Karpas-422 (cell line): ENCODE results near the gene MCC. TPM values are rescaled to one million over a fixed set of nuclear protein-coding genes. Genes with fewer than 3 reads are reported as not detected.

Experiments used
- DNase-seq: peaks from one replicate; pipeline ENCODE4 v3.0.0-alpha.2; 2015
- H2AFZ ChIP-seq: fragments of 200-600 bp; sonication (generic); 2 replicates; pipeline ENCODE4 v1.6.1; 2014; ENCODE audit warnings: antibody characterized with exemption, low read length, mixed read lengths
- H3K27ac ChIP-seq: fragments of 200-600 bp; sonication (generic); 2 replicates; pipeline ENCODE4 v1.5.1; 2014; ENCODE audit warnings: mild to moderate bottlenecking, low read length, moderate library complexity
- H3K27me3 ChIP-seq: fragments of 200-600 bp; sonication (generic); 2 replicates; pipeline ENCODE4 v1.6.1; 2014; ENCODE audit warnings: low read length, mixed read lengths
- H3K36me3 ChIP-seq: fragments of 200-600 bp; sonication (generic); 2 replicates; pipeline ENCODE4 v1.6.1; 2014; ENCODE audit warnings: low read length, mixed read lengths; ENCODE audit not compliant: insufficient read depth
- H3K4me1 ChIP-seq: fragments of 200-600 bp; sonication (generic); 2 replicates; pipeline ENCODE4 v1.6.1; 2014; ENCODE audit warnings: mild to moderate bottlenecking, low read length, mixed read lengths
- H3K4me2 ChIP-seq: fragments of 200-600 bp; sonication (generic); 2 replicates; pipeline ENCODE4 v1.6.1; 2014; ENCODE audit warnings: low read length, low read depth, mild to moderate bottlenecking; ENCODE audit not compliant: poor library complexity, severe bottlenecking
- H3K4me3 ChIP-seq: fragments of 200-600 bp; sonication (generic); 2 replicates; pipeline ENCODE4 v1.5.1; 2014; ENCODE audit warnings: mild to moderate bottlenecking, antibody characterized with exemption, low read length, mixed read lengths
- H3K79me2 ChIP-seq: fragments of 200-600 bp; sonication (generic); 2 replicates; pipeline ENCODE4 v1.6.1; 2014; ENCODE audit warnings: mild to moderate bottlenecking, low read length, mixed read lengths
- H3K9ac ChIP-seq: fragments of 200-600 bp; sonication (generic); 2 replicates; pipeline ENCODE4 v1.6.0; 2014; ENCODE audit warnings: low read length
- H3K9me2 ChIP-seq: fragments of 200-600 bp; sonication (generic), shearing (Covaris generic); replicated peaks from 2 replicates; pipeline ENCODE4 v1.6.0; 2014; ENCODE audit warnings: mild to moderate bottlenecking, low read length, moderate library complexity; ENCODE audit not compliant: insufficient read depth
- H3K9me3 ChIP-seq: fragments of 300-700, 200-600 bp; sonication (generic); 2 replicates; pipeline ENCODE4 v1.6.1; 2014; ENCODE audit warnings: low read length, mixed read lengths
- H4K20me1 ChIP-seq: fragments of 200-600 bp; sonication (generic); 2 replicates; pipeline ENCODE4 v1.6.1; 2014; ENCODE audit warnings: mild to moderate bottlenecking, antibody characterized with exemption, low read length, low read depth; ENCODE audit not compliant: insufficient read depth
- total RNA-seq: library from RNA; depleted of rRNA; stranded (reverse); fragments of >200 nt; shearing (Covaris generic); gene quantifications from 2 replicates; pipeline ENCODE4 v1.2.3, GENCODE V29; 2014; ENCODE audit warnings: low replicate concordance

Gene MCC
- total RNA-seq, 1 experiment from 2014 or later: 5.5 TPM

DNA sequence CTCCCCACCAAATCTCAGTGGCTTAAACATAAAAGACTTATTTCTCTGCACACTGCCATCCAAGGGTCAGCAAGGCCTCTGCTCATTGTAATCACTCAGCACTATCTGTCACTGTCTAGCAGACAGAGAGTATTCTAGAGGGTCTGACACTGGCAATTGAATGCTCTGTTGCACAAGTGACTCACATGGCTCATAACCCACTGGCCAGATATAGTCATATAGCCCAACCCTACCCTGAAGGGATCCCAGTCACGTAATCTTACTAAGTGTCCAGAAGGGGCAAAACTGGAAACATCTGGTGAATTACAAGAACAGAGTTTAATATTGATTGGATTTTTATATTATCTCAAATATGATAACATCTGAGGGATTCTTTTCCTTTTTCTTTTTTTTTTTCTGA is 134.2 kb downstream of the MCC start:
- H3K4me3 ChIP-seq: no peak overlapping the region
- H3K9me3 ChIP-seq: no peaks in the 10 kb centered on the region
- H3K4me2 ChIP-seq: no peak overlapping the region
- no peaks in the 10 kb centered on the region for H3K36me3 ChIP-seq
- no peaks in the 10 kb centered on the region for H3K4me1 ChIP-seq
- no peaks in the 10 kb centered on the region for H3K79me2 ChIP-seq
- H4K20me1 ChIP-seq: no peaks in the 10 kb centered on the region
- H3K27ac ChIP-seq: no peak overlapping the region
- no peak overlapping the region for H2AFZ ChIP-seq
- H3K27me3 ChIP-seq: no peaks in the 10 kb centered on the region
- H3K9me2 ChIP-seq: no peaks in the 10 kb centered on the region
- no peak for DNase-seq
- no peak overlapping the region for H3K9ac ChIP-seq

DNA sequence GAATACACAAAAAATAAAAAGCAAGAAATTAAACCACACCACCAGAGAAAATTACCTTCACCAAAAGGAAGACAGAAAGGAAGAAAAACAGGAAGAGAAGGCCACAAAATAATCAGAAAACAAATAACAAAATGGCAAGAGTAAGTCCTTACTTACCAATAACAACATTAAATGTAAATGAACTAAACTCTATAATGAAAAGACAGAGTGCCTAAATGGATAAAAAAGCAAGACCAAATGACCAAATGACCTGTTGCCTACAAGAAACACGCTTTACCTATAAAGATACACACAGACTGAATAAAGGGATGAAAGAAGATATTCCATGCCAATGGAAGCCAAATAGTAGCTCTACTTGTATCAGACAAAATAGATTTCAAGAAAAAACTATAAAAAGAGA is 140.7 kb downstream of the MCC start:
- H3K27ac ChIP-seq: no peak overlapping the region
- H3K9me2 ChIP-seq: no peaks in the 10 kb centered on the region
- no peak overlapping the region for H3K4me3 ChIP-seq
- H2AFZ ChIP-seq: no peak overlapping the region
- H4K20me1 ChIP-seq: no peaks in the 10 kb centered on the region
- H3K36me3 ChIP-seq: no peaks in the 10 kb centered on the region
- no peaks in the 10 kb centered on the region for H3K27me3 ChIP-seq
- H3K9ac ChIP-seq: no peak overlapping the region
- DNase-seq: no peak
- no peak overlapping the region for H3K4me2 ChIP-seq
- no peaks in the 10 kb centered on the region for H3K4me1 ChIP-seq
- H3K9me3 ChIP-seq: no peaks in the 10 kb centered on the region
- H3K79me2 ChIP-seq: no peaks in the 10 kb centered on the region

DNA sequence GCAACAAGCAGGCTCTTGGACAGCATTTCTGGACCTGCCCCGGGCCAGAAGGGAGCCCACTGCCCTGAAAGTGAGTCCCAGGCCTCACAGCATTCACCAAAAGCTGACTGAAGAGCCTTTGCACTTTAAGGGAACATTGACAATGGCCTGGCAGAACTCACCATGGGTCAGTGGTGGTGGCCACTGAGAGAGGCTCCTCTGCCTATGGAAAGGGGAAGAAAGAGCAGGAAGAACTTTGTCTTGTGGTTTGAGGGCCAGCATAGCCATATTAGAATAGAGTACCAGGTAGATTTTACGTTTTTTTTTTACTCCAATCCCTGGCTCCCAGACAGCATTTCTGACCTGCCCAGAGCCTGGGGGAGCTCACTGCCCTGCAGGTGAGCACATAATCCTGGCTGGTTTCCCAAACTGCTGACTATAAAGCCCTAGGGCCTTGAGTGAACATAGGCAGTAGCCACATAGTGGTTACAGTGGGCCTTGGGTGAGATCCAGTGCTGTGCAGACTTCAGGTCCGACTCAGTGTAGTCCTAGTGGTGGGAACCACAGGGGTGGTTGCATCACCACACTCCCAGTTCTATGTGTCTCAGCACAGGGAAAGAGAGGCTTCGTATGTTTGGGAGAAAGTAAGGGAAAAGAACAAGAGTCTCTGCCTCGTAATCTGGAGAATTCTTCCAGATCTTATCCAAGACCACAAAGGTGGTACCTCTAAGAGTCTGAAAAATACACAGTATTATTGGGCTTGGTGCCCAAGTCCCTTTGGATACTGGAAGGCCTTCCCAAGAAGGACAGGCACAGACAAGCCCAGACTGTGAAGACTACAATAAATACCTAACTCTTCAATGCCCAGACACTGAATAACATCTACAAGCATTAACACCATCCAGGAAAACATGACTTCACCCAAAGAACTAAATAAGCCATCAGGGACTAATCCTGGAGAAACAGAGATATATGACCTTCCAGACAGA is 143.0 kb downstream of the MCC start:
- H3K36me3 ChIP-seq: no peaks in the 10 kb centered on the region
- H3K79me2 ChIP-seq: no peaks in the 10 kb centered on the region
- no peak overlapping the region for H3K4me2 ChIP-seq
- no peak overlapping the region for H2AFZ ChIP-seq
- H3K9me3 ChIP-seq: no peaks in the 10 kb centered on the region
- no peaks in the 10 kb centered on the region for H3K4me1 ChIP-seq
- H3K27me3 ChIP-seq: no peaks in the 10 kb centered on the region
- no peak for DNase-seq
- H3K4me3 ChIP-seq: no peak overlapping the region
- no peaks in the 10 kb centered on the region for H4K20me1 ChIP-seq
- no peak overlapping the region for H3K27ac ChIP-seq
- no peaks in the 10 kb centered on the region for H3K9me2 ChIP-seq
- no peak overlapping the region for H3K9ac ChIP-seq

DNA sequence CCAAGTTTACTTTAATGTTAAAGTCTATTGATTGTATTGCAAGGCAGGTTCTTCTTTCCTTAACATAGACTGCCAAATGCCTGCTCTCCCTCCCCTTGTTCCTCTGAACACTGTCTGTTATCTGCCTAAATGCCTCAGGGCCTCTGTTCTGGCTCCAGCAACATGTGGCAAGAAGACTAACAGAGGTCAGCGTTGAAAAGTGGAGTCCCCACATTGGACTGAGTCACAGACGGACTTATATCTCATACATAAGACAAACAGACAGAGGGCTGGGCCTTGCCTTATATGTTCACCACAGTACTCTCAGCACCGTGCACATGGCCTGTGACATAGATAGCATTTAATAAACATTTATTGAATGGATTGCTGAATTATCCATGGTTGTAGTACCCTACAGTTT is 144.9 kb downstream of the MCC start:
- Histone ChIP-seq H3K4me3 (no peak overlapping the region), H3K79me2 (no peaks in the 10 kb centered on the region), H3K9ac (no peak overlapping the region), H4K20me1 (no peaks in the 10 kb centered on the region), H2AFZ (no peak overlapping the region), H3K4me2 (no peak overlapping the region), H3K36me3 (no peaks in the 10 kb centered on the region), H3K27ac (no peak overlapping the region), H3K9me3 (no peaks in the 10 kb centered on the region), H3K27me3 (no peaks in the 10 kb centered on the region), H3K4me1 (no peaks in the 10 kb centered on the region), H3K9me2 (no peaks in the 10 kb centered on the region)
- DNase-seq: no peak

DNA sequence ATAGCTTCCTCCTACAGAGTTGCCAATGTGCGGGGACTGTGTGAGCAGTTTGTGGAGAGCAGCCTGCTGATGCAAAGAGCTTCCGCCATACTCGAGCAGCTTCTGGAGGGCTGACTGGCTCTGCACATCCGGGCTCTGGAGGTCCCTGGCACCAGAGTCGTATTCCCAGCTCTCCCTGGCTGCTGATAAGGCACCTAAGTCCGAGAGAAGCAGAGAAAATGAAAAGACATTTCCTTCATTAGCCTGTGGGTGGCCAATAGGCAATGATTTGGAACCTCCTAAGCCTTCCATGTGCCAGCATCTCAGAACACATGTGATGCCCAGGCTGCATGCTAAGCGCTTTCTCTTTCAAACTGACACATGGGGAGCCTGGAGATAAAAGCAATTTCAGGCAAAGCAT is 147.7 kb downstream of the MCC start:
- Histone ChIP-seq H3K4me3 (no peak overlapping the region), H3K9me3 (no peaks in the 10 kb centered on the region), H3K9ac (no peak overlapping the region), H3K4me1 (no peaks in the 10 kb centered on the region), H3K9me2 (no peaks in the 10 kb centered on the region), H4K20me1 (no peaks in the 10 kb centered on the region), H3K27me3 (no peaks in the 10 kb centered on the region), H3K4me2 (no peak overlapping the region), H3K79me2 (no peaks in the 10 kb centered on the region), H3K27ac (no peak overlapping the region), H2AFZ (no peak overlapping the region), H3K36me3 (no peaks in the 10 kb centered on the region)
- no peak for DNase-seq

DNA sequence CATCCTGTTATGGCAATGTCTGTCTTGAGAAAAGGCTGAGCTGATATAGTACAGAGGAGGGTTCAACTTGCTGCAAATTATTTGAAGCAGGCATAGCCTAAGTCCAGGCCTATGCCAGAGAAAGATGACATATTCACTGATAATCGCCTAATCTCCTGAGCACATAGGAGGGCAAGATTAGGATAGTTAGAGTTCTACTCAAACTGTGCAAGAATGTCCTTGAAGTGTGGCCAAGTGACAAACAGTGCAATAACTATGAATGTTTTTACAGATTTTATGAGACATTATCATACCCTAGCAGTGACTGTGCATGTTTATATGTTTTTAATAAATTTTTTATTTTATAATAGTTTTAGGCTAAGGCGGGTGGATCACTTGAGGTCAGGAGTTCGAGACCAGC is 149.6 kb downstream of the MCC start:
- DNase-seq: no peak
- Histone ChIP-seq H3K27ac (no peak overlapping the region), H3K36me3 (no peaks in the 10 kb centered on the region), H3K9ac (no peak overlapping the region), H3K27me3 (no peaks in the 10 kb centered on the region), H3K4me2 (no peak overlapping the region), H2AFZ (no peak overlapping the region), H3K9me3 (no peaks in the 10 kb centered on the region), H4K20me1 (no peaks in the 10 kb centered on the region), H3K79me2 (no peaks in the 10 kb centered on the region), H3K9me2 (no peaks in the 10 kb centered on the region), H3K4me3 (no peak overlapping the region), H3K4me1 (no peaks in the 10 kb centered on the region)

DNA sequence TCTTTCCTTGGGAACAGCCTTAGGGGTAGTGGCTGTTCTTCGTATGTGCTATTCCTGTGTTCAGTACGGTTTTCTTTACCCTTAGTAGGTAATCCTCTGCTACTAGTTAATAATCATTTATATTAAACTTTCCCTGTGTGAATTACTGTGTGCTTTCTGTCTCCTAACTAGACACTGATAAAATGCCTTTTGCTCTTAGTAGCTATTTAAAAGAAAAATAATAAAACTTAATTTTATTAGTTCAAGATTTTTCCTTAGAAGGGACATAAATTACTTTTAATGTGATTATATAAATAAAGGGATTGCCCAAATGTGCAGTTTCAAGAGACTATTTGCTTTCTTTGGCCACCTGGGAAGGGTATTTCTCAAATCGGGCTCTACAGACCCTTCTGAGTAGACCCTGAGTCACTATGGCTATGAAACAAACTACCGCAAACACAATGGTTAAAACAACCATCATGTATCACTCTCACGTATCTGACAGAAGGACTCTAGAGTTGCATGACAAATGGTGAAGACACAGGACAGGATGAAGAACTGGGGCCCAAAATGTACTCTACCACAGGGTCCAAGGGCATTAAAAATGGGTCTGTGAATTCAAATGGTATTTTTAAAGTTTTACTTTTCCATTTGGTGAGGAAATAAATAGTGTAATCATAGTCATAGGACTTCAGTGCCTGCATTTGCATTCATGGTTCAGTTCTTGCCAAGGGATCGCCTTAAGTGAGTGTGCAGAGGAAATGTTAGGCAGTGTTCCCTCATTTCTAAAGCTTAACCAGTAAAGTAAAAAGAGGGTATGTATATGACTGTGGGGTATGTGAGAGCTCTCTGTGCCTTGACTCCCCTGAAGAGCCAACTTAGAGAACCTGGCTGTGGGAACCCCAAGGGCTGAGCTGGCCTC is 150.5 kb downstream of the MCC start:
- no peaks in the 10 kb centered on the region for H3K9me2 ChIP-seq
- no peak overlapping the region for H3K27ac ChIP-seq
- no peaks in the 10 kb centered on the region for H3K36me3 ChIP-seq
- H3K4me3 ChIP-seq: no peak overlapping the region
- H3K27me3 ChIP-seq: no peaks in the 10 kb centered on the region
- no peaks in the 10 kb centered on the region for H3K79me2 ChIP-seq
- H3K9ac ChIP-seq: no peak overlapping the region
- no peaks in the 10 kb centered on the region for H4K20me1 ChIP-seq
- H2AFZ ChIP-seq: no peak overlapping the region
- no peak for DNase-seq
- H3K9me3 ChIP-seq: no peaks in the 10 kb centered on the region
- H3K4me2 ChIP-seq: no peak overlapping the region
- H3K4me1 ChIP-seq: no peaks in the 10 kb centered on the region

DNA sequence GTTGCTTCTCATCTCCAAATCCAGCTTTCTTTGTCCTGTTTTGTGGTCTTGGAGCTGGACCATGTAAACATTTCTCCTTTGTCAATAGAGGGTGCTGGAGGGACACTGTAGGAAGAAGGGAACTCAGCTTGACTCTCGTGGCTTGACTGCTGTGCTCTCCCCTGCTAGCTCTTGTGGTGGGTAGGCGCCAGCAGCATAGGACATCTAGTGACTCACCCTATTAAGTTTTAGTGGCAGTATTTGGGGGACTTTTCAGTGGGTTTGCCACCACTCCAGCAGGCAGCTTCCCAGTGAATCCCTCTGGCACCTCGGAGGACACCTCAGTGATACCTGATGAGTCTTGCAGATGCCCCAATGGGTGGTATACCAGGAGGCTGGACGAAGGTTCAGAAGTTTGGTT is 151.3 kb downstream of the MCC start:
- Histone ChIP-seq H3K79me2 (no peaks in the 10 kb centered on the region), H3K9me3 (no peaks in the 10 kb centered on the region)
- DNase-seq: peak; percentile 62

More for the DNA sequence above, 151.3 kb downstream of the MCC start:
- Histone ChIP-seq H3K4me1 (no peaks in the 10 kb centered on the region), H3K36me3 (no peaks in the 10 kb centered on the region), H4K20me1 (no peaks in the 10 kb centered on the region), H3K9ac (no peak overlapping the region), H2AFZ (no peak overlapping the region), H3K9me2 (no peaks in the 10 kb centered on the region), H3K27me3 (no peaks in the 10 kb centered on the region), H3K4me2 (no peak overlapping the region), H3K4me3 (no peak overlapping the region), H3K27ac (no peak overlapping the region)
